Activated CD4-positive, alpha-beta T cell treated with anti-CD3 and anti-CD28 coated beads for 36 hours (primary cell): ENCODE data around the gene CCDC185. TPM values are rescaled to one million over a fixed set of nuclear protein-coding genes. Genes with fewer than 3 reads are reported as not detected.

Experiments
- ATAC-seq: fragments of 200-7000 bp; cut with Tn5 transposase; one replicate; pipeline ENCODE4 v1.10.0; 2021; ENCODE audit warnings: mild to moderate bottlenecking, moderate library complexity
- CTCF ChIA-PET: fragments of 350-600 bp; sonication (Branson Sonifier 250); formaldehyde crosslinking; loops from one replicate; lab custom pipeline; 2021; ENCODE audit warnings: antibody characterized with exemption; lab: Charles Lee
- POLR2A ChIA-PET: fragments of 350-600 bp; sonication (Branson Sonifier 250); formaldehyde crosslinking; loops from one replicate; lab custom pipeline; 2021; ENCODE audit warnings: antibody characterized with exemption, inconsistent platforms; lab: Charles Lee
- DNase-seq: peaks from one replicate; pipeline ENCODE4 v3.0.0-alpha.2; 2020
- H3K27ac Mint-ChIP-seq: one replicate; pipeline ENCODE4 v1.8.0; 2021; ENCODE audit warnings: mixed read lengths
- H3K27me3 Mint-ChIP-seq: one replicate; pipeline ENCODE4 v1.8.0; 2021; ENCODE audit warnings: mixed read lengths
- H3K36me3 Mint-ChIP-seq: one replicate; pipeline ENCODE4 v1.8.0; 2021; ENCODE audit warnings: low read depth, mixed read lengths
- H3K4me1 Mint-ChIP-seq: one replicate; pipeline ENCODE4 v1.8.0; 2021; ENCODE audit warnings: mixed read lengths
- H3K4me3 Mint-ChIP-seq: one replicate; pipeline ENCODE4 v1.8.0; 2021; ENCODE audit warnings: mild to moderate bottlenecking, moderate library complexity, mixed read lengths
- H3K9me3 Mint-ChIP-seq: one replicate; pipeline ENCODE4 v1.8.0; 2021; ENCODE audit warnings: low read depth, mixed read lengths
- intact Hi-C, 2 experiments: fragments of 100-400 bp; cut with DNase I in 1 of 2; cut with micrococcal nuclease in 1 of 2; formaldehyde crosslinking; loops; one replicate each; pipeline versions ENCODE4 v1.14.2 to v1.15.1; 2022 to 2024; cut with DNase I, micrococcal nuclease
- total RNA-seq, 2 experiments: library from RNA; stranded (reverse); gene quantifications; one replicate each; pipeline ENCODE4 v1.2.3, GENCODE V29; 2021

Gene CCDC185
- total RNA-seq, 2 experiments from 2014 or later = not detected

DNA sequence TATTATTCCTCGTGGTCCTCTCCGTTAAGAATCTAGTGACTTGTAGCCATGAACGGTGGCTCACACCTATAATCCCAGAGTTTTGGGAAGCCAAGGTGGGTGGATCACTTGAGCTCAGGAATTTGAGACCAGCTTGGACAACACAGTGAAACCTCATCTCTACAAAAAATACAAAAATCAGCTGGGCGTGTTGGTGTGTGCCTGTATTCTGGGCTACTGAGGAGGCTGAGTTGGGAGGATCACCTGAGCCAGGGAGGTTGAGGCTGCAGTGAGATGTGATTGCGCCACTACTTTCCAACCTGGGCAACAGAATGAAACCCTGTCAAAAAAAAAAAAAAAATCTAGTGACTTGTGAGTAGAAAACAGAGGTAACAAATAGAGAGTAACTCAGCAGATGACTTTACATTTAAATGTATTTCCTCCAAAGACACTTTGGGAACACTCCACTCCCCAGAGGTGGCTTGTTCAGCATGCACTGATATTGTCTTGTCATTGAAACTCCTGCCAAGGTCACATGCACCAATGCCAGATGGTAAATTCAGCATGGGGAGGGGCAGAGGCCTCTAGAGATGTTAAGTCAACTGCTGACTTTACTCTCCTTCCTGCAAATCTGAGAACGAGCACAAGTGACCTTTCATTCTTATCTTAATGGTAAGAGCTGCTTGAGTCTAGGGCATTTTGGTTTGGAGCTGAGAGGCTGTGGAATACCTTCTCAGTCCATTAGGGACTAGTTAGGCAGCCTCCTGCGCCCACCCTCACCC, 24.9 kb downstream of the CCDC185 start:
- Mint-ChIP-seq H3K9me3 (no peaks in the 10 kb centered on the region), H3K36me3 (no peaks in the 10 kb centered on the region), H3K27me3 (no peaks in the 10 kb centered on the region), H3K4me3 (no peak overlapping the region), H3K4me1 (no peaks in the 10 kb centered on the region), H3K27ac (no peak overlapping the region)
- CTCF ChIA-PET = interaction anchor here (0.7 kb wide), 1 partner anchor 254 kb away, joined by 3 read pairs; no protein-coding TSS in a partner anchor
- ATAC-seq = no peak
- DNase-seq = no peak
- POLR2A ChIA-PET = no interaction called here
- intact Hi-C loops = no loop called here

DNA sequence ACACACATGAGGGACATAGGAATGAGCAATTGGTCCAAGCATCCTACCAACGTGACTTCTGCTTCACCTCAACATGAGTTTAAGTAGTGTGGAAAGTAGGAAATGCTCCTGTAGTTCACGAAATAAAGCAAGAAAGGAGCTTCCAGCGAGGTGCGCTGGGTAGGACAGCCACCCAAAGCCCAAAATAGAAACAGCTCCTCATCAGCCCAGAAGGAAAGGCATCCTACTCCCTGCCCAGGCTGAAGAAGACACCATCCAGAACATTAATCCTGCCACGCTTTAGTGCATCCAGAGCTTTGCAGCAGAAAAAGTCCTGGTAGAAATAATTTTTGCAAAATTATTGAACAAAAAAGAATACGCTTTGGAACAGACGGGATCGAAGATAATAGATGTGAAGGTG, 25.9 kb downstream of the CCDC185 start:
- ChIA-PET CTCF (no interaction called here), POLR2A (no interaction called here)
- no peak for DNase-seq
- Mint-ChIP-seq H3K36me3 (no peaks in the 10 kb centered on the region), H3K27ac (no peak overlapping the region), H3K9me3 (no peaks in the 10 kb centered on the region), H3K4me1 (no peaks in the 10 kb centered on the region), H3K27me3 (no peaks in the 10 kb centered on the region), H3K4me3 (no peak overlapping the region)
- no peak for ATAC-seq
- intact Hi-C loops = no loop called here

DNA sequence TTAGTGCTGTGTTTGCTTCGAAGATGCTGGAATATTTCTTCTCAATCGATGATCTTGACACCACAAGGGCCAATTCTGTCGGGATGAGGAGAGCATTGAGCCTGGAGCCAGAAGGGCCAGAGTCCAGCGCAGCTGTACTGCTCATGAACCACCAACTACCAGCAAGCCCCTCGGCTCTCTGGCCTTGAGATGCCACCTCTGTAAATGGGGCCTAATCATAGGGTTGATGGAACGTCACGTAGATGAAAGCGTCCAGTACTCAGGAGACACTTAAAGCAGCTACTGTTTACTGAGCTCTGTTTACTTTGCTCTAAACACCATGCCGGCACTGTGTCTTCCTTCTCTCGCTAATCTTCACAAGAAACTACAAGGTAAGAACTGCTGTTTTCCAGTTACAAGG, 26.3 kb downstream of the CCDC185 start:
- Mint-ChIP-seq H3K27me3 (no peaks in the 10 kb centered on the region), H3K36me3 (no peaks in the 10 kb centered on the region), H3K9me3 (no peaks in the 10 kb centered on the region), H3K4me3 (no peak overlapping the region), H3K27ac (no peak overlapping the region), H3K4me1 (no peaks in the 10 kb centered on the region)
- DNase-seq (no peak), ATAC-seq (no peak)
- ChIA-PET CTCF (no interaction called here), POLR2A (no interaction called here)
- intact Hi-C loops = no loop called here

DNA sequence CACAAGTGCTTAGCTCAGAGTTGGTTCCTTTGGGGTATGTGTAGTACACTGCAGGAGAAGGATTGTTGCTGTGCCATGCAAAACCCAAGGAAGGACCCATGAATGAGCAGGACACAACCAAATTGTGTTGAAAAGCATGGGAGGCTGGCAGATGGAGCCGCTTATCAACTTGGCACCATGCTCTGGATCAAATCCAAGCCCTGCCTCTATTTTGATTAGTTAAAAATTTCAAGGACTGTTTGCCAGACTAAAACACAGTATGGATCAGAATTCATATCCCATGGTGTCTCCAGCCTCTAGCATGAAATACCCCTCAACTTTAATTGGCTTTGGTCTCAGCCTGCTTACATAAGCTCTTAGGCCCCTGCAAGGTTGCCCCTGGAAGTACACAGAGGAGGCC, 27.8 kb downstream of the CCDC185 start:
- no peaks in the 10 kb centered on the region for H3K36me3 Mint-ChIP-seq
- DNase-seq (no peak), ATAC-seq (no peak)
- no peak overlapping the region for H3K27ac Mint-ChIP-seq
- intact Hi-C loops = no loop called here
- no peaks in the 10 kb centered on the region for H3K27me3 Mint-ChIP-seq
- H3K9me3 Mint-ChIP-seq = no peaks in the 10 kb centered on the region
- no peaks in the 10 kb centered on the region for H3K4me1 Mint-ChIP-seq
- CTCF ChIA-PET = interaction anchor here (1.0 kb wide), 1 partner anchor 297 kb away, joined by 3 read pairs; no protein-coding TSS in a partner anchor
- POLR2A ChIA-PET = no interaction called here
- H3K4me3 Mint-ChIP-seq = no peak overlapping the region

DNA sequence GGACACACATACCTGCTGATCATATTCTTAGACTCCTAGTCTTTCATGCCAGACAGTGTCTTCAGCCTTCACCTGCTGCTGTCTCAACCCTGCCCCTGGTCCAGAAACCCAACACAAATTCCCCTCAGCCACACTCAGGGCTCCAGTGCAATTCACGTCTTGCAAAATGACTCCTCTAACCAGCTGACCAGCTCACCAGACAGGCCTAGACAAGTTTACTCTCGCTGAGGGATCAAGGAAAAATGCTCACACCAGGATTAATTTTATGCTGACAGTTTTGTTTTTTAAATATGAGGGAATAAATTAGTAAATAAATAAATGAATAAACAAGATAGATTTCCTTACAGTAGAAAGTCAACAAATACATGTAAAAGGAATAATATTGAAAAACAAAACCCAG, 28.5 kb downstream of the CCDC185 start:
- ChIA-PET POLR2A (no interaction called here), CTCF (no interaction called here)
- Mint-ChIP-seq H3K4me1 (no peaks in the 10 kb centered on the region), H3K27me3 (no peaks in the 10 kb centered on the region), H3K36me3 (no peaks in the 10 kb centered on the region), H3K9me3 (no peaks in the 10 kb centered on the region), H3K27ac (no peak overlapping the region), H3K4me3 (no peak overlapping the region)
- ATAC-seq (no peak), DNase-seq (no peak)
- intact Hi-C loops = no loop called here

DNA sequence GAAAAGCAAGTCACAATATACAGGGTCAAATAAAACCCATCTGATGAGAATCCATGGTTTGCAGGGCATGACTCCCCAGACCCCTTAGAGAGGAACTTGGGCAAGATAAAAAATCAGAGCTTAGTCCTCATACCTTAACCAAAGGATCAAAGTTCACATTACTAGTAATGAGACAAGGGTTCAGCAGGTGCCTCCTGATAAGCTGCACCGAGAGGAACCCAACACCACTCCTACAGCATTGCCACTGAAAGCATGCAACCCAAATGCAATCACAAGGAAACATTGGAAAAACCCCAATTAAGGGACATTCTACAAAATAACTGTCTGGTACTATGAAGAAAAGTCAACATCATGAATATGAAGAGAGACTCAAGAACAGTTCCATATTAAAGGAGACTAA, 29.7 kb downstream of the CCDC185 start:
- no peaks in the 10 kb centered on the region for H3K36me3 Mint-ChIP-seq

DNA sequence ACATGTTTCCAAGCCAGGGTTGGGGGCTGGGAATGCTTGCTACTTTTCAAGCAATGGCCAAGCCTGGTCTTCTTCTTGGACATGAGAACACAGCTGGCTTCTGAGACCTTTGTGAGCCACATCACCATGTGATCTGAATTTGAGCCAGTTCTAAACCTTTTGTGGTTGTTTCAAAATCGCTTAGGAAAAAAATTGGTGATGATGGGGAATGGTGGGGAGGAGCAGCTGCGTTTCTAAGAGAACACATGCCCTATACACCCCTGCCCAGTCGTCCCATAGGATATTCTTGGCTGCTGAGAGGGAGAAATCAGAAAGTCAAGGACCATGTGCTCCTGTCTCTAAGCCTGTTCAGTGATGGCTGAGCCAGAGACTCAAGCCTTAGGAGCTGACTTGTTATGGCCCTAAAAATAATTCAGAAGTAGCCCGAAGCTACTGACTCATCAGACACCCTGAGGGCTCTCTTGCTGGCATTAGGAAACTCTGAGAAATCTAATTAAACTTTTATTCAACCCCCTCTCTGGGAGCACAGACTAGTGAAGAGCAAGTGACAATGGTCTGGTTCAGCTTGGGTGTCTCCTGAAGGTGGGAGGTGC, 30.5 kb downstream of the CCDC185 start:
- POLR2A ChIA-PET = no interaction called here
- CTCF ChIA-PET = interaction anchor here (0.7 kb wide), 1 partner anchor 536 kb away, joined by 3 read pairs; no protein-coding TSS in a partner anchor
- intact Hi-C loops = no loop called here
- ATAC-seq (no peak), DNase-seq (no peak)
- H3K4me3 Mint-ChIP-seq = no peak overlapping the region
- H3K36me3 Mint-ChIP-seq = no peaks in the 10 kb centered on the region
- H3K9me3 Mint-ChIP-seq = peaks cover 6% of the 10 kb centered on the region
- peaks cover 6% of the 10 kb centered on the region for H3K4me1 Mint-ChIP-seq
- H3K27ac Mint-ChIP-seq = no peak overlapping the region
- H3K27me3 Mint-ChIP-seq = no peaks in the 10 kb centered on the region

More for the DNA sequence above, 29.7 kb downstream of the CCDC185 start:
- Mint-ChIP-seq H3K4me1 (peaks cover 6% of the 10 kb centered on the region), H3K27ac (no peak overlapping the region), H3K4me3 (no peak overlapping the region), H3K27me3 (no peaks in the 10 kb centered on the region), H3K9me3 (no peaks in the 10 kb centered on the region)
- intact Hi-C loops = no loop called here
- ChIA-PET CTCF (no interaction called here), POLR2A (no interaction called here)
- ATAC-seq (no peak), DNase-seq (no peak)

DNA sequence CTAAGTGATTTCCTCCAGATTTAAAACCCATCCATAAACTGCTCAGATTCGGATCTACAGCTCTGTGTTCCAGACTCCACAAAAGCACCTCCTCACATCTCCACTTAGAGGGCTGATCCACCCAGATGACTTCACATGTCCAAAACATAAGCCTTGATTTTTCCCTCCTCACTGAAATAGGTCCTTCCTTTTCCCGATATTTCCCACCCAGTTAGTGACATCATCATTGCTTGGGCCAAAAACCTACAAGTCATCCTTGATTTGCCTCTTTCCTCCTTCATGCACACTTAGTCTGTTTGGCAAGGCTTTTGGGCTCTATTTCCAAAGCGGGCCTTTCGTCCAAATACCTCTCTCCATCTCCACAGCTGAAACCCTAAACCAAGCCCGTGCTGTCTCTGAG, 32.3 kb downstream of the CCDC185 start:
- H3K4me1 Mint-ChIP-seq = peaks cover 6% of the 10 kb centered on the region
- no peaks in the 10 kb centered on the region for H3K36me3 Mint-ChIP-seq
- intact Hi-C loops = no loop called here
- H3K27ac Mint-ChIP-seq = no peak overlapping the region
- ATAC-seq (no peak), DNase-seq (no peak)
- H3K27me3 Mint-ChIP-seq = no peaks in the 10 kb centered on the region
- no peak overlapping the region for H3K4me3 Mint-ChIP-seq
- ChIA-PET POLR2A (no interaction called here), CTCF (interaction anchor here (0.7 to 1.2 kb wide), 3 partner anchors 61 to 292 kb away, joined by 3 to 5 read pairs (median 3); partner anchors contain the start of gene SUSD4)
- peaks cover 6% of the 10 kb centered on the region for H3K9me3 Mint-ChIP-seq

DNA sequence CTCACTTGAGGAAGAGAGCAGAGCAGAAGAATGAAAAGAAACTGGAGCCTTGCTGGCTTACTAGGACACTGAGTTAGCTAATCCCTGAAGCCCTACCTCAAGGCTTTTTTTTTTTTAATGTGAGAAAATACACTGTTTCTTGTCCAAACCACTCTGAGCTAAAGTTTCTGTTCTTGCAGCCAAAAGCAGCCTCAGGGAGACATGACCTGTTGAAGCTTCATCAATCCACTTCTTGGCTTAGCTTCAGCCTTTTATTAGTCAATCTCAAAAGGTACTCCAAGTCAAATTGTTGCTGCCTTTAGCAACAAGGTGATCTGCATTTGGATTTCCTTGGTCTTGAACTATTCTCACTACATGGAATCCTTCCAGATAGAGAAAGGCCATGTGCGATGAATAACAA, 33.7 kb downstream of the CCDC185 start:
- no peak overlapping the region for H3K4me3 Mint-ChIP-seq
- CTCF ChIA-PET = no interaction called here

DNA sequence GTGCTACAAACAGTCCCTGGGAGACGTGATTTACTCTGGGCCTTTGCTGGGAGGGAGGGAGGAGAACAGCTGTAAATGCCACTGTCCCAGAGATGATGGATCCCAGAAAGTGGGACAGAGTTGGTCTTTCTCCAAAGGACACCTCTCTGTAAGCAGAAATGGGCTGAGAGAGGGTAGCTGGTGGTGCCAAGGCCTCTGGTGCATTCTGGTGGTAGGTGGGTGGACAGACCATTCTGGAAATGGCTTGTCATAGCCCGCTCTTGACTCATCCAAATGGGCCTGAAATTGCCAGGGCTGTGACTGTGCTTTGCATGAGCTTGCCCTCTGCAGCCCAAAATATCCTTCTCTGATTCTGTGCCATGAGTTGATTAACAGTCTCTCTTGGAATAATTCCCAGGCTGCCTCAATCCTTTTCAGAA, 36.1 kb downstream of the CCDC185 start:
- POLR2A ChIA-PET = no interaction called here
- CTCF ChIA-PET = interaction anchor here (1.6 kb wide), 1 partner anchor 9 kb away, joined by 3 read pairs; no protein-coding TSS in a partner anchor
- no peak overlapping the region for H3K4me3 Mint-ChIP-seq
- no peaks in the 10 kb centered on the region for H3K36me3 Mint-ChIP-seq
- no peaks in the 10 kb centered on the region for H3K27me3 Mint-ChIP-seq
- intact Hi-C loops = no loop called here
- ATAC-seq = no peak
- peaks cover 6% of the 10 kb centered on the region for H3K9me3 Mint-ChIP-seq
- H3K4me1 Mint-ChIP-seq = peaks cover 6% of the 10 kb centered on the region
- no peak overlapping the region for H3K27ac Mint-ChIP-seq
- DNase-seq = no peak

More for the DNA sequence above, 33.7 kb downstream of the CCDC185 start:
- ATAC-seq (no peak), DNase-seq (no peak)
- Mint-ChIP-seq H3K36me3 (no peaks in the 10 kb centered on the region), H3K27me3 (no peaks in the 10 kb centered on the region), H3K9me3 (peaks cover 6% of the 10 kb centered on the region), H3K27ac (no peak overlapping the region), H3K4me1 (peaks cover 6% of the 10 kb centered on the region)
- intact Hi-C loops = no loop called here
- POLR2A ChIA-PET = no interaction called here

DNA sequence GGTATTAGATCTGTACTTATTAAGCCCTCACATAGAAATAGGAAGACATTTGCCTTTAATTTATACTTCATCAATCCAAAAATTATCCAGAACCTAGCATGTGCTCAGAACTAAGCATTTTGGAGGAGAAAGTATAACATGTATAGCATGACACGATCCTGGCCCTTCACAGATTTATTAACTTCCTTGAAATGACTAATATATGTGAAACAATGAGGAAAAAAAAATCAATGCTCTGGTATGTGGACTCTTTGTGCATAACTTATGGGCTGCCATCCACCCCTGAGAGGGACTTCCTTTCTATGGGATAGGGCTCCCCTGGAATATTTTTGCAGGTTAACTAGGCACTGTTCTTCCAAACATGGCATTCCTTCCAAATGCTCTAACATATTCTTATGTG, 36.6 kb downstream of the CCDC185 start:
- intact Hi-C loops = no loop called here
- no peak for ATAC-seq
- no peak for DNase-seq
- ChIA-PET POLR2A (no interaction called here), CTCF (interaction anchor here (0.6 to 1.6 kb wide), 2 partner anchors 9 to 36 kb away, joined by 3 read pairs; no protein-coding TSS in a partner anchor)
- H3K4me3 Mint-ChIP-seq = no peak overlapping the region
- no peaks in the 10 kb centered on the region for H3K36me3 Mint-ChIP-seq
- no peak overlapping the region for H3K27ac Mint-ChIP-seq
- peaks cover 6% of the 10 kb centered on the region for H3K4me1 Mint-ChIP-seq
- no peaks in the 10 kb centered on the region for H3K27me3 Mint-ChIP-seq
- H3K9me3 Mint-ChIP-seq = peaks cover 6% of the 10 kb centered on the region

DNA sequence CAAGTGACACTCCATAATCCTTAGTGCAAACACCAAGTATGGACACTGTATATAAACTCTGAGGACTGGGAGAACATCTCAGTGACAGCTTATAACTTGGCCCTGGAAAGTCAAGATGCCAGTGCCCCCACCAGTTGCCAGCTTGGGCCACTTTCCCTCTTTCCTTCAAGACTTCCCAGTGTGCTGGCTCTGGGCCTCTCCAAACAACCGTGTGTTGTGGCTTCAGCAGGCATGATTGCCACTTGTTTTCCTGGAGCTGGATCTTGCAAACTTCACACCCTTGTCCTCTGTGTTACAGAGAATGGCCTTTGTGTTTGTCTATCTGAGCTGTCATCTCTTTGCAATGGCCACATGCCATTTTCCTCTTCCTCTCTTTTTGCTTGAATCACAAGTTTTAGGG, 37.0 kb downstream of the CCDC185 start:
- POLR2A ChIA-PET = no interaction called here
- Mint-ChIP-seq H3K9me3 (peaks cover 6% of the 10 kb centered on the region), H3K27me3 (no peaks in the 10 kb centered on the region), H3K36me3 (no peaks in the 10 kb centered on the region), H3K4me1 (peaks cover 6% of the 10 kb centered on the region), H3K4me3 (no peak overlapping the region), H3K27ac (no peak overlapping the region)
- no peak for DNase-seq
- no peak for ATAC-seq
- intact Hi-C loops = no loop called here
- CTCF ChIA-PET = interaction anchor here (0.6 to 1.6 kb wide), 2 partner anchors 10 to 35 kb away, joined by 3 read pairs; no protein-coding TSS in a partner anchor
